Liver (tissue), 9 donors: ENCODE results near the gene CD3D. TPM values are rescaled to one million over a fixed set of nuclear protein-coding genes. Genes with fewer than 3 reads are reported as not detected.

Source experiments
- DNase-seq: peaks from one replicate; pipeline ENCODE4 v3.0.0-alpha.2; 2017; ENCODE audit warnings: low spot score
- H3K27ac ChIP-seq, 2 donors: one replicate each; pipeline ENCODE4 v1.7.0; 2013; ENCODE audit warnings: inconsistent platforms in 2 of 2, low read length in 2 of 2, control low read depth in 1 of 2, low read depth in 1 of 2, mild to moderate bottlenecking in 1 of 2
- H3K27me3 ChIP-seq, 4 donors: one replicate each; pipeline versions ENCODE4 v1.6.1 to v1.7.0; 2013; ENCODE audit warnings: low read length in 3 of 4, inconsistent platforms in 1 of 4, mild to moderate bottlenecking in 1 of 4, moderate library complexity in 1 of 4; ENCODE audit not compliant: control insufficient read depth in 4 of 4, insufficient read depth in 4 of 4
- H3K36me3 ChIP-seq, 4 donors: one replicate each; pipeline versions ENCODE4 v1.6.1 to v1.7.0; 2013; ENCODE audit warnings: low read length in 3 of 4, mild to moderate bottlenecking in 3 of 4, low read depth in 1 of 4, moderate library complexity in 1 of 4; ENCODE audit not compliant: control insufficient read depth in 4 of 4, insufficient read depth in 3 of 4
- H3K4me1 ChIP-seq, 4 donors: one replicate each; pipeline versions ENCODE4 v1.6.1 to v1.7.0; 2013; ENCODE audit warnings: low read length in 3 of 4, mild to moderate bottlenecking in 3 of 4, moderate library complexity in 1 of 4; ENCODE audit not compliant: control insufficient read depth in 4 of 4, insufficient read depth in 4 of 4
- H3K4me3 ChIP-seq, 3 donors: one replicate each; pipeline versions ENCODE4 v1.6.1 to v1.7.0; 2013; ENCODE audit warnings: low read length in 3 of 3, control low read depth in 1 of 3, low read depth in 1 of 3, mild to moderate bottlenecking in 1 of 3
- H3K9ac ChIP-seq, 2 donors: one replicate each; pipeline ENCODE4 v1.7.0; 2013; ENCODE audit warnings: low read length in 2 of 2, mild to moderate bottlenecking in 2 of 2, moderate library complexity in 2 of 2, control low read depth in 1 of 2, low read depth in 1 of 2
- H3K9me3 ChIP-seq, 4 donors: one replicate each; pipeline versions ENCODE4 v1.6.1 to v1.7.0; 2013; ENCODE audit warnings: low read length in 3 of 4; ENCODE audit not compliant: control insufficient read depth in 4 of 4
- ATF3 ChIP-seq: IDR thresholded peaks from 2 replicates; pipeline ENCODE4 v1.6.1; 2016; ENCODE audit warnings: antibody characterized with exemption
- GABPA ChIP-seq, 2 donors: IDR thresholded peaks in 1 of 2; conservative IDR thresholded peaks in 1 of 2; 2 replicates each; pipeline ENCODE4 v1.6.1; 2016; ENCODE audit warnings: antibody characterized with exemption in 2 of 2, mild to moderate bottlenecking in 1 of 2, moderate library complexity in 1 of 2
- HNF4A ChIP-seq, 2 donors: conservative IDR thresholded peaks; 2 replicates each; pipeline ENCODE4 v1.6.1; 2016; ENCODE audit warnings: antibody characterized with exemption in 2 of 2, mild to moderate bottlenecking in 2 of 2
- JUND ChIP-seq, 2 donors: IDR thresholded peaks; 2 replicates each; pipeline ENCODE4 v1.6.1; 2016; ENCODE audit warnings: antibody characterized with exemption in 2 of 2
- NR2F2 ChIP-seq: IDR thresholded peaks from 2 replicates; pipeline ENCODE4 v1.6.1; 2016; ENCODE audit warnings: antibody characterized with exemption
- RAD21 ChIP-seq, 2 donors: IDR thresholded peaks; 2 replicates each; pipeline ENCODE4 v1.6.1; 2016; ENCODE audit warnings: antibody characterized with exemption in 2 of 2, mild to moderate bottlenecking in 2 of 2
- REST ChIP-seq: IDR thresholded peaks from 2 replicates; pipeline ENCODE4 v1.6.1; 2016; ENCODE audit warnings: antibody characterized with exemption, mild to moderate bottlenecking
- RXRA ChIP-seq, 2 donors: IDR thresholded peaks; 2 replicates each; pipeline ENCODE4 v1.6.1; 2017 to 2018; ENCODE audit warnings: antibody characterized with exemption in 2 of 2, mild to moderate bottlenecking in 1 of 2
- SP1 ChIP-seq: IDR thresholded peaks from 2 replicates; pipeline ENCODE4 v1.6.1; 2018; ENCODE audit warnings: antibody characterized with exemption, mild to moderate bottlenecking
- TAF1 ChIP-seq: conservative IDR thresholded peaks from 2 replicates; pipeline ENCODE4 v1.6.1; 2016; ENCODE audit warnings: antibody characterized with exemption, mild to moderate bottlenecking
- WGBS: extraction: QIAGEN DNeasy Blood & Tissue Kit; methylation state at CpG from one replicate; pipeline ENCODE4 v1.1.7; 2013; 5-methylcytosine and 5-hydroxymethylcytosine counted together
- polyA plus RNA-seq, 2 donors: library from polyadenylated mRNA; stranded (reverse) in 1 of 2; unstranded in 1 of 2; fragments of 200-250 nt in 1 of 2; fragments of >200 nt in 1 of 2; fragmentation: Nextera tagmentation in 1 of 2; extraction: Ambion mirVana in 1 of 2; gene quantifications; one replicate each; pipeline versions ENCODE4 v1.2.1 to v1.2.3, GENCODE V29; 2013 to 2015
- total RNA-seq, 2 donors: library from RNA; depleted of rRNA; stranded (reverse); fragments of >200 nt; gene quantifications; one replicate each; pipeline ENCODE4 v1.2.3, GENCODE V29; 2014
- TF ChIP-seq, protein P1 (sequence below): fragments of 150-350 bp; IDR thresholded peaks from 2 replicates; pipeline ENCODE4 v1.5.1; 2017; ENCODE audit warnings: improper control_type of control experiment, low read depth, low read length; ENCODE audit not compliant: missing input control
- donor health status: healthy.
- donor health status: healthy.
- donor health status: healthy.
- donor health status: healthy.
- donor health status: healthy.

The CD3D gene
- total and polyA plus RNA-seq, 4 donors = 1.1 to 1.6 (median 1.2) TPM

DNA sequence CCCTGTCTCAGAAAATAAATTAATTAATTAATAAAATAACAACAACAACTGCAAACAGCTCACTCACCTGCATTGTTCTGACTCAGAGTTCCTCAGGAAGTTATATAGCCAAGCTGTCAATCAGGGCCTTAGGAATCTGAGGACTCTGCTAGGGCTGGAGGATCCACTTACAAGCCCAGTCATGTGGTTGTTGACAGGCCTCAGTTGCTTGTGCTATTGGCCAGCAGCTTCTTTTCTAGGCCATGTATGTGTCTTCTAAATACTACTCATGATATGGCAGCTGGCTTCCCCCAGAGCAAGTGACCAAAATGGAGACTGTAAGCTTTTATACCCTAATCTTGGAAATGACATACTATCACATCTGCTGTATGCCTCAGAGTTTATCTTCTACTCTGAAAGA lies 38.1 kb upstream of the CD3D start:
- no peak for DNase-seq
- no peaks in the 10 kb centered on the region for H3K9me3 ChIP-seq
- H3K36me3 ChIP-seq = peaks cover 17 to 94% (median 72%) of the 10 kb centered on the region in 4 donors
- H3K27ac ChIP-seq = no peak overlapping the region
- H3K4me1 ChIP-seq = no peaks in the 10 kb centered on the region
- no peaks in the 10 kb centered on the region for H3K27me3 ChIP-seq
- TF ChIP-seq NR2F2 = no peak
- no peak for TF ChIP-seq ATF3
- TF ChIP-seq, protein P1, sequence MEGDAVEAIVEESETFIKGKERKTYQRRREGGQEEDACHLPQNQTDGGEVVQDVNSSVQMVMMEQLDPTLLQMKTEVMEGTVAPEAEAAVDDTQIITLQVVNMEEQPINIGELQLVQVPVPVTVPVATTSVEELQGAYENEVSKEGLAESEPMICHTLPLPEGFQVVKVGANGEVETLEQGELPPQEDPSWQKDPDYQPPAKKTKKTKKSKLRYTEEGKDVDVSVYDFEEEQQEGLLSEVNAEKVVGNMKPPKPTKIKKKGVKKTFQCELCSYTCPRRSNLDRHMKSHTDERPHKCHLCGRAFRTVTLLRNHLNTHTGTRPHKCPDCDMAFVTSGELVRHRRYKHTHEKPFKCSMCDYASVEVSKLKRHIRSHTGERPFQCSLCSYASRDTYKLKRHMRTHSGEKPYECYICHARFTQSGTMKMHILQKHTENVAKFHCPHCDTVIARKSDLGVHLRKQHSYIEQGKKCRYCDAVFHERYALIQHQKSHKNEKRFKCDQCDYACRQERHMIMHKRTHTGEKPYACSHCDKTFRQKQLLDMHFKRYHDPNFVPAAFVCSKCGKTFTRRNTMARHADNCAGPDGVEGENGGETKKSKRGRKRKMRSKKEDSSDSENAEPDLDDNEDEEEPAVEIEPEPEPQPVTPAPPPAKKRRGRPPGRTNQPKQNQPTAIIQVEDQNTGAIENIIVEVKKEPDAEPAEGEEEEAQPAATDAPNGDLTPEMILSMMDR = no peak
- no peak overlapping the region for H3K4me3 ChIP-seq
- H3K9ac ChIP-seq = no peak overlapping the region

- Histone ChIP-seq H3K27me3 (no peaks in the 10 kb centered on the region), H3K9ac (no peak overlapping the region), H3K27ac (no peak overlapping the region), H3K4me1 (no peaks in the 10 kb centered on the region), H3K9me3 (no peaks in the 10 kb centered on the region), H3K36me3 (peaks cover 20 to 91% (median 68%) of the 10 kb centered on the region in 4 donors), H3K4me3 (no peak overlapping the region)
- DNase-seq = no peak
- no peak for TF ChIP-seq SP1
- no peak for TF ChIP-seq REST
- TF ChIP-seq ATF3 = no peak
- TF ChIP-seq, protein P1 = no peak
- no peak for TF ChIP-seq RAD21 (IDR thresholded peaks at IDR 0.05)
- TF ChIP-seq TAF1 = no peak
- no peak for TF ChIP-seq JUND (IDR thresholded peaks at IDR 0.05)
- no peak for TF ChIP-seq HNF4A (conservative IDR thresholded peaks at IDR 0.05)
- TF ChIP-seq GABPA (IDR thresholded peaks at IDR 0.05 in 1 of 2, conservative IDR thresholded peaks at IDR 0.05 in 1 of 2) = no peak
- TF ChIP-seq RXRA (IDR thresholded peaks at IDR 0.05) = no peak
- 97% methylated on average over 4 of the region's 4 CpGs for WGBS
These were observed 37.0 kb upstream of the CD3D start for GRCh38 chr11:118379497-118379896.
